HUDEP-2 (cell line): ENCODE results near the gene SLC48A1.

ENCODE experiments used
- DNase-seq, 76 experiments: peaks; one replicate each; lab custom pipeline; 2025; ENCODE audit not compliant: unreplicated experiment in 76 of 76; lab: John Stamatoyannopoulos, UW

The SLC48A1 gene

DNA sequence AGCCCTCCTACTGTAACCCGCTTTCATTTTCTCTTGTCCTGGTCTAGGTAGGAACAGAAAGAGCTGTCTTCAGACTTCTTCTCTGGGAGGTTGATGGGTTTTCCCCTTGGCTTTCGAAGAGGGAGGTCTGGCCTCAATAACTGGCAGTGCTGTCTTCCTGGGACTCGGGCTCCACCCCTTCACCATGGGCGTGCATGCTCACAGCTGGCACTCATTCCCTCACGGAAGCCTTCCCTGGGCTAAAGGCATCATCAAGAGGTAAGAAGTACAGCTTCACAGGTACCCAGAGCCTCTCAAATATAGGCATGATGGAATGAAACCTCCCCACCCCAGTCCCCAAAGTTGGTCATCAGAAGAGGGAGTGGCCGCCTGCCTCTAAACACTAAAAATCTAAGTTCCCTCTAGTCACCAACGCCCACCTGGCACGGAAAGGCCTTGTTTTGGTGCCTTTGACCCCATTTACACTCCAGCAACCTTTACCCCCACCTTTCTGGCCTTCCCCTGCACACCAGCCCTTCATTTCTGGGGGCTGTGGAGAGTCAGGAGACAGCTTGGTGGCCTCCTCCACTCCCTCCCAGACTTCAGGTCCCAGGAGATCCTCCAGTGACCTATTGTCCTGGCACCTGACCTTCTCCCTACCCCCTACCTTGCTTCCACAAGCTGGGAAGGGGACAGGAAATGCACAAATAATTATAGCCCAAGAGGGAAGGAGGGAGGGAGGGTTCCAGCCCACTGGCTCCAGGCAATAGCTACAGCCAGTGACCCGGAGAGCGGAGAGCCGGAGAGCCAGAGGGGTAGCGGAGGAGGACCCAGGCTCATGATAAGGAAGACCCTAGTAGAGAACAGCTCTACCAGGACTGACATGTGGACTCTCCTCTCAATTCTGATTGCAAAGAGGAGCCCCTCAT lies 17.1 kb upstream of the SLC48A1 start:
- DNase-seq, result no peak

GRCh38 chr12:47757364-47757839 lies 15.6 kb upstream of the SLC48A1 start:
- no peak for DNase-seq

GRCh38 chr12:47757840-47758583 lies 15.0 kb upstream of the SLC48A1 start:
- DNase-seq, result no peak

GRCh38 chr12:47758584-47758833 lies 14.5 kb upstream of the SLC48A1 start:
- no peak for DNase-seq

DNA sequence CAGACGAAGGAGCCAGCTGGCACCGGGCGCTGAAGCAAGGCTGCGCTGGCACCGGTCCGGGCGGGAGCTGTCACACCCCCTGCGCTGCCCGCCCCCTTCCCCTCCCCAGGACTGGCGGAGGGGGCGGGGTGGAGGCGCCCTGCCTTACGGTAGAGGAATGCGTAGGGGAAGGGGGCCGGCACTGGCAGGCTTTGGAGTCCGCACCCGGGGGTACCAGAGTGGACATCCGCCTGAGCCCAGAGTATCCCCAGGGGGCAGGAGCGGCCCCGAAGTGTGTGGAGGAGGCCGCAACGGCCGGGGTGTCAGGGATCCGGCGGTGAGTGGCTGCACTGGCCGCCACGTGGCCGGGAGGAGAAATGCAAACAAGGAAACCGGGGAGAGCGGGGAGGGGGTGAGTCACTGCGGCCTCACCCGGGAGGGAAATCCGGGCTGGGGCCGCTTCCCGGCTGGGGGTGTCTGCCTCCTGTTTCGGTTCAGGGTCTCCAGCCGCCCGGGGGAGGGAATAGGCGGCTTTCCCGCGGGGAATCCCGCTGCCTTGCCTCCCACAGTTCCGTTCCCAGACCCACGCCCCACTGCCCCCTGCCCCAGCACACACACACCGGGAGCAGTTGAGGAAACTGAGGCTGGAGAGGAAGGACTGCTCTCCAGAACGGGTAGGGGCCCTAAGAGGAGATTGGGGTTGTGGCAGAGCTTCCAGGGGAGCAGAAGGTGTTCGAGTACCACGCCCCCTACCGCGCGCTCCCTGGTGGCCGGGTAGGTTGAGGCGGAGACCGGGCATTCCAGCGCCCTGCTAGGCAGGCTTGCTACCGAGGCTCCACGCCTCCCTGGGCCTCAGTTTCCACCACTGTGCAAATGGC lies 14.0 kb upstream of the SLC48A1 start, which contains the start of gene RAPGEF3:
Gene RAPGEF3, minus strand, starts transcription at position 47 of the 857 bp plus-strand sequence. CDS start 324 bp downstream, outside the sequence.
- peak in 62 of 76 experiments; percentile 24 to 93 (median 65) for DNase-seq

DNA sequence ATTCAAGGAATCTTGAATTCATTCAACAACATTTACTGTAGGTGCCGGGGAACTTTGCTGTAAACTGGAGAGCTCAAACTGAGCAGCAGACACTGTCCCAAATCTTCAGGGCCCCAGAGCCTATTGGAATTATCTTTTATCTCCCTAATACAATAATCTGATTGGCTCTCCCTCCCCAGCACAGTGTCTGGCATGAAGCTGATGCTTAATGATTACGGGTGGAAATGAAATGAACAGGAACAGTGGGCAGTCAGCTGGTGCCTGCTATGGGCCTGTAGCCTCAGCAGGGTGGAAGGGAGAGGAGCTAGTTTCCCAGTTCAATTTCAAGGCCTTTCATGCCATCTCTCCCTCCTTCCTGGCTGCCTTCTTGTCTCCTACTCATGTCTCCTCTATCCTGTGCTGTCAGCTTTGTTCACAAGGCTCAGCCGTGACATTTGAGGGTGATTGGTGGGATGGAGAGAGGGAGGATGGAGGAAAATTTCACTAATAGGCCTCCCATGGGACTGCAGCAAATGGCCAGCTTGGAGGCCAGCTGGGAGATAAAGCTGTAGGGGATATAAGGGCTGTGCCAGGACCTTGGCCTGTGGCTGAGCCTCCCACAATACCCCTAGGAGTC lies 10.1 kb upstream of the SLC48A1 start:
- DNase-seq, result no peak

DNA sequence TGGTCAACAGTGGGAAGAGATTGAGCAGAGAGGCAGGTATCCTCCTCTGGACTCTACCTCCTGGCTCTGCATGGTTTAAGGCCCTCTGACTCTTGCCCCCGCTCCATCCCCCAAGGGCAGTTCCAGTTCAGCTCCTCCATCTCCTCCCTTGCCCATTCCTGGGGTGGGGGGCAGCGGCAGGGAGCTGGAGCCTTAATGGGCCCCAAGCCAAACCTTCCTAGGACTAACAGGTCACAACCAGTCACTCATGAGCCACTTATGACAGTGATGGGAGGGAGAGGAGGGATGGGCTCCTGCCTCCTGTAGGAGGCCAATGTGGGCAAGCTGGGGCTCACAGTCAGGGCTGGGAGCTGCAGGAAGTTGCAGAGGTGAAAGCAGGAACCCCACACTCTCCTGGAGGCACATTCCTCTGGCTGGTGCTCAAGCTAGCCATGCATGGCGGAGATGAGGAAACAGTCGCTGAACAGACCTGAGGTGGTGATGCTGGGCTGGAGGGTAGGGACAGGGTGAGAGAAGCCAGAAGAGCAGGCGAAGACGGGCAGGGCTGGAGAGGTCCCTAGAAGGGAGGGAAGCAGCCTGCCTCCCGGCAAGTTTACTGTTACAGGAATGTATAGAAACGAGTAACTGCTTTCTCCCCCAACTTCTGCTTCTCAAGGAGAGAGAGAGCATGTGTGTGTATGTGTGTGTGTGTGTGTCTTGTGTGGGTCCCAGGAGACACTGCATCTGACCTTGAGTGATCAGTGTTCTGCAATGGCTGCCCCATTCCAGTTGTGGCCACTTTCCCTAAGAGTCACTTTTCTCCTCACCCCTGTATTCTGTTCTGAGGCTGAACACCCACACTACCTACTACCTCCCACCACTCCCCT lies 9.3 kb upstream of the SLC48A1 start:
- DNase-seq, result no peak

- DNase-seq, result no peak
These were observed 6.4 kb upstream of the SLC48A1 start for GRCh38 chr12:47766502-47767215.

DNA sequence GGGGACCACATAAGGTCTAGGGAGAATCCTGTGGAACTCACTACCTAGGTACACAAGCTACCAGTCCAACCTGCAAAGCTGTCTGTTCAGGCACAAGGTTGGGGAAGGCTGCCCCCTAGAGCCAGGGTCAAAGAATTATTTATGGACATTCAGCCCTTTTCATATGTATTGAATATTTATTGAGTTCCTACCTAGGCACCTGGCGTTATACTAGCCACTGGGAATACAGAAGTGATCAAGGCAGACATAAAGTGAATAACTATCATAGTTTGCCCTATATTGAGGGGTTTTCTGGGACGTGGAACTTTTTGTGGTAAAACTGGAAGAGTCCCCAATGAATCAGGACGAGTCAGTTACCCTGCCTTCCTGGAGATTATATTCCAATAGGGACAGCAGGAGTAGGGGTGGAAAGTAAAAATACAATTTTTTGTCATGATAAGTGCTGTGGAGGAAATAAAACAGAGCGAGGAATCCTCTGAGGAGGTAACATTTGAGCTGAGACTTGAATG lies 5.8 kb upstream of the SLC48A1 start:
- peak in 56 of 76 experiments; percentile 8 to 70 (median 44) for DNase-seq

DNA sequence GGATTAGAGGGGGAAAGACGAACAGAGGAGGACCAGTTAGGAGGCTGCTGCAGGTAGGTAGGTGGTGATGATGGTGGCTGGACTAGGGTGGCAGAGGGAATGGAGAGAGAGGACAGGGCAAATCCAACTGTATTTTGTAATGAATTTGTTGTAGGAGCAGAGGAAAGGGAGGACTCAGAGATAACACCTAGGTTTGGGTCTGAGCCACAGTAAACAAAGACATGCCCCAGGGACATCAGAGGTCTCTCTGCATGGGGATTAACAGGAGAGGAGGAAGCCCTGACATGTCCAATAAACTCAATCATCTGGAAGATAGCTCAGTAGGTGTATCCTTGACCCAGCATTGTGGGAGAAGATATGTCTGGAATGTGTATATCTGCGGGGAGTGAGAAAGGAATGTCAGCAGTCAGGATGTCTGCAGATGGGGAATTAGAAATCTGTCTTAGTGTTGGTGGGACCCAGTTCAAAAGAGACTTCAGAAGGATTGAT lies 4.7 kb upstream of the SLC48A1 start:
- DNase-seq, result no peak

- DNase-seq, result no peak
These were observed 3.6 kb upstream of the SLC48A1 start for GRCh38 chr12:47769234-47770085.

- no peak for DNase-seq
These were observed 2.8 kb upstream of the SLC48A1 start for GRCh38 chr12:47770086-47770726.

DNA sequence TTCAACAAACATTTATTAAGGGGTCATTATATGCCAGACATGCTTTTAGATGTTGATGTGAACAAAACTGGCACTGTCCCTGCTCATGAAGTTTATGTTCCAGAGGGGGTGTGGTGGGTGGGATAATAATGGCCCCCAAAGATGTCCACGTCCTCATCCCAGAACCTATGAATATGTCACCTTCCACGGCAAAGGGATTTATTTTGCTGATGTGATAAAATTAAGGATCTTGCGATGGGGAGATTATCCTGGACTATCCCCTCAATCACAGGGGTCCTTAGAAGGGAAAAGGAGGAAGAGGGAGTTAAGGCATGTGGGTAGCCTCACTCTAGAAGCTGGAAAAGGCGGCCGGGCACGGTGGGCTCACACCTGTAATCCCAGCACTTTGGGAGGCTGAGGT lies 1.7 kb upstream of the SLC48A1 start:
- no peak for DNase-seq

GRCh38 chr12:47772094-47772660 lies 861 bp upstream of the SLC48A1 start:
- no peak for DNase-seq

GRCh38 chr12:47772738-47773061 lies 338 bp upstream of the SLC48A1 start:
- DNase-seq, result no peak

DNA sequence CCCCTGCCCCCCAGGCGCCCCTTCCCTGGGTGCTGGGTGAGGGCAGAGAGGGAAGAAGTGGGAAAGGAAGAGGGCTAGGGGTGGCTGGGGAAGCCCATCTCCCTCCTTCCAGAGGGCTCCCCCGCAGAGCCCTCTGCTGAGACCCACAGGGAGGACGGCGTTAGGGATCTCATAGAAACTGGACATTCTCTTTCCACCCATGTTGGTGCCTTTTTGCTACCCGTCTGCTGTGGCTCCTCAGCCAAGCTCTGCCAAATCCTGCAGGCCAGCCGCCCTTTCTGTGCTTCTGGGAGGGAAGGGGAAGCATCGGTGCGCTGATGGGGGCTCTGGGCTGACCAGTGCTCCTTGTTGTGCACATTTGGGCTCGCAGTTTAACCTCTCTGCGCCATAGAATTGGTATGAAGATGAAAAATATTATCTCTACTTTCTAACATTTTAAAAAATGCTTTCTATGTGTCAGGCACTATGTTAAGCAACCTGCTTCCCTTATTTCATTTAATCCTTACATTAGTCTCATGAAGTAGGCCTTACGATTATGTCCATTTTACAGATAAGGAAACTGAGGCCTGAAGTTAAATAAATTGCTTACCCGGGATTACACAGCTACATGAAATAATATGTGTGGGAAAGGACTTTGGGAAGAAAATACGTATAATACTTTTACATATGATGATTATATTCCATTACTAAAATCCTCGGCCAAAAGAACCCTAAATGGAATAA lies 981 bp downstream of the SLC48A1 start:
- DNase-seq, result peak in 3 of 76 experiments; percentile 13 to 75 (median 29)
